ENCODE data around the gene TANGO2. TPM values are rescaled to one million over a fixed set of nuclear protein-coding genes. Genes with fewer than 3 reads are reported as not detected.

Gene TANGO2
- total and polyA plus RNA-seq, 2 of the 8 experiments (the other 6 are each of a cell fraction or from before 2014, with no cell fraction given), result 10.1 to 18.4 TPM

DNA sequence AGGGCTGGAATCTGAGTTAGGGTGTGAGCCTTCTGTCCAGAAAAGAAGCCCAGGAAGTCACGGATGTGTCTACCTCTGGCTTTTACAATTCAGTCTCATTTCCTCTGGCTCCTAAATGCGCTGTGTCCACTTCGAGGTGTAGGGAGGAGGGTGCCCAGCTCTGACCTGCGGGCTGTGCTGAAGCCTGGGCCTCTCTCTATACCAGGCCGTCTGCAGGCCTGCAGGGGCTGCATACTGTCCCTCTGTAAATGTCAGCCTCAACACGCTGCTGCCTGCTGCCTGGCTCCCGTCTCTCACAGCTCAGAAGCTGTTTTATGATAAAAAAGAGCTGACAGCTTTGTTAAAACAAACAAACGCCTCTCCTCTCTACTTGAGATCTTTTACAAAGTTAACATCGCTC lies 18.8 kb upstream of the TANGO2 start:
- H2AK5ac ChIP-seq (ENCODE audit: low read depth, low read length), result no peak overlapping the region
- H3K36me3 ChIP-seq (ENCODE audit: control insufficient read depth in 2 of 4, insufficient read depth in 4 of 4, low read length in 3 of 4), result no peaks in the 10 kb centered on the region
- H2BK15ac ChIP-seq (ENCODE audit: low read length), result no peak overlapping the region
- H3K4me2 ChIP-seq (ENCODE audit: insufficient read depth in 1 of 2, low read depth in 2 of 2, low read length in 2 of 2), result no peak overlapping the region
- no peak overlapping the region for H3K4ac ChIP-seq (replicated peaks; ENCODE audit: insufficient read length, low read depth, low read length)
- H3K4me1 ChIP-seq (replicated peaks in 1 of 4; ENCODE audit: control insufficient read depth in 3 of 4, insufficient read depth in 4 of 4, low read length in 3 of 4), result peaks cover 4 to 31% (median 18%) of the 10 kb centered on the region in 4 experiments
- H3K14ac ChIP-seq (ENCODE audit: insufficient read length), result no peak overlapping the region
- CTCF ChIA-PET (ENCODE audit: partially characterized antibody), result interaction anchor here (1.0 to 1.5 kb wide), 2 partner anchors 12 to 29 kb away, joined by 3 to 6 read pairs; no protein-coding TSS in a partner anchor
- H3K4me3 ChIP-seq (ENCODE audit: extremely low read depth in 1 of 4, insufficient read depth in 2 of 4, low read depth in 3 of 4, low read length in 4 of 4), result no peak overlapping the region
- peaks cover 3% of the 10 kb centered on the region for H3K79me1 ChIP-seq (ENCODE audit: low read depth, low read length)
- no peak overlapping the region for H2BK20ac ChIP-seq (ENCODE audit: low read length)
- H4K8ac ChIP-seq (ENCODE audit: extremely low read depth, insufficient read depth, low read length), result no peak overlapping the region
- H3K79me2 ChIP-seq (ENCODE audit: control insufficient read depth in 1 of 2, insufficient read depth in 2 of 2, low read length in 2 of 2), result no peaks in the 10 kb centered on the region
- H2BK5ac ChIP-seq (ENCODE audit: low read depth, low read length), result no peak overlapping the region
- FAIRE-seq (no peak), DNase-seq (ENCODE audit: low read depth in 1 of 2, low spot score in 2 of 2) (no peak)
- H3K9me3 ChIP-seq (ENCODE audit: insufficient read depth in 2 of 2, low read depth in 1 of 2, low read length in 1 of 2), result no peaks in the 10 kb centered on the region
- H4K91ac ChIP-seq (replicated peaks; ENCODE audit: insufficient read length, low read length), result no peak overlapping the region
- H3K27ac ChIP-seq (ENCODE audit: low read depth, low read length), result no peak overlapping the region
- H4K20me1 ChIP-seq (replicated peaks in 1 of 2; ENCODE audit: control insufficient read depth in 1 of 2, insufficient read depth in 2 of 2, low read length in 2 of 2), result peaks cover 0 to 2% of the 10 kb centered on the region in 2 experiments
- H2AFZ ChIP-seq (ENCODE audit: low read length), result no peak overlapping the region
- 87% methylated on average over 9 of the region's 9 CpGs; no CpG with 5 or more reads in 1 of the 2 experiments for WGBS, 2 experiments (ENCODE audit: extremely low coverage in 1 of 2, insufficient coverage in 1 of 2, insufficient read length in 1 of 2, insufficient replicate concordance in 2 of 2, low coverage in 1 of 2, low lambda C conversion rate in 2 of 2, missing lambda C conversion rate in 1 of 2)
- H3K9ac ChIP-seq (replicated peaks in 1 of 4; ENCODE audit: extremely low read depth in 1 of 4, low read depth in 3 of 4, low read length in 3 of 4), result no peak overlapping the region
- H3K23ac ChIP-seq (ENCODE audit: insufficient read length), result no peak overlapping the region
- no peak overlapping the region for H2BK12ac ChIP-seq (ENCODE audit: low read depth, low read length)
- H4K5ac ChIP-seq (ENCODE audit: insufficient read length, low read depth, low read length), result no peak overlapping the region
- no peak overlapping the region for H2BK120ac ChIP-seq (replicated peaks; ENCODE audit: low read depth, low read length)
- no peaks in the 10 kb centered on the region for H3K27me3 ChIP-seq (replicated peaks in 1 of 4; ENCODE audit: control insufficient read depth in 3 of 4, extremely low read depth in 1 of 4, insufficient read depth in 3 of 4, low read length in 3 of 4)
- POLR2A ChIA-PET (ENCODE audit: partially characterized antibody), result interaction anchor here (1.3 kb wide), 1 partner anchor 11 kb away, joined by 3 read pairs; no protein-coding TSS in a partner anchor
- no peaks in the 10 kb centered on the region for H3K23me2 ChIP-seq (ENCODE audit: low read depth, low read length)
- no peak overlapping the region for H3K18ac ChIP-seq (ENCODE audit: extremely low read depth, low read length)
- TF ChIP-seq, protein P1, sequence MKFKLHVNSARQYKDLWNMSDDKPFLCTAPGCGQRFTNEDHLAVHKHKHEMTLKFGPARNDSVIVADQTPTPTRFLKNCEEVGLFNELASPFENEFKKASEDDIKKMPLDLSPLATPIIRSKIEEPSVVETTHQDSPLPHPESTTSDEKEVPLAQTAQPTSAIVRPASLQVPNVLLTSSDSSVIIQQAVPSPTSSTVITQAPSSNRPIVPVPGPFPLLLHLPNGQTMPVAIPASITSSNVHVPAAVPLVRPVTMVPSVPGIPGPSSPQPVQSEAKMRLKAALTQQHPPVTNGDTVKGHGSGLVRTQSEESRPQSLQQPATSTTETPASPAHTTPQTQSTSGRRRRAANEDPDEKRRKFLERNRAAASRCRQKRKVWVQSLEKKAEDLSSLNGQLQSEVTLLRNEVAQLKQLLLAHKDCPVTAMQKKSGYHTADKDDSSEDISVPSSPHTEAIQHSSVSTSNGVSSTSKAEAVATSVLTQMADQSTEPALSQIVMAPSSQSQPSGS (IDR thresholded peaks at IDR 0.05; ENCODE audit: low read length), result no peak
- TF ChIP-seq SUZ12 (IDR thresholded peaks at IDR 0.05; ENCODE audit: low read length), result no peak
- TF ChIP-seq POLR2AphosphoS5 (IDR thresholded peaks at IDR 0.05; ENCODE audit: low read depth, low read length), result no peak
- TF ChIP-seq FOSL1 (IDR thresholded peaks at IDR 0.05; ENCODE audit: insufficient read depth, low read depth, low read length), result no peak
- TF ChIP-seq JUND (IDR thresholded peaks at IDR 0.05; ENCODE audit: low read length), result no peak
- no peak for TF ChIP-seq RNF2 (IDR thresholded peaks at IDR 0.05; ENCODE audit: borderline replicate concordance, low read depth, low read length, missing control alignments, poor library complexity, severe bottlenecking)
- H3K56ac ChIP-seq (replicated peaks; ENCODE audit: insufficient read length, low read depth, low read length), result no peak overlapping the region

Measured in H1 (cell line).